Stomach smooth muscle (tissue), 2 donors: Measurements from ENCODE around the gene ZSWIM5.
"Not testable (repeated sequence)": the region's sequence is repeated elsewhere in the genome, so short reads cannot be mapped to it uniquely, and the experiment has no call there.

Source experiments
- H3K27ac ChIP-seq: one replicate; pipeline ENCODE4 v1.7.0; 2013; ENCODE audit warnings: mild to moderate bottlenecking, low read length, inconsistent platforms
- H3K27me3 ChIP-seq, 2 donors: one replicate each; pipeline ENCODE4 v1.7.0; 2013; ENCODE audit warnings: low read length in 2 of 2; ENCODE audit not compliant: insufficient read depth in 2 of 2, control insufficient read depth in 1 of 2
- H3K36me3 ChIP-seq, 2 donors: one replicate each; pipeline ENCODE4 v1.7.0; 2013; ENCODE audit warnings: low read length in 2 of 2; ENCODE audit not compliant: control insufficient read depth in 2 of 2, insufficient read depth in 2 of 2
- H3K4me1 ChIP-seq: one replicate; pipeline ENCODE4 v1.7.0; 2013; ENCODE audit warnings: low read length; ENCODE audit not compliant: control insufficient read depth, insufficient read depth
- H3K4me3 ChIP-seq, 2 donors: one replicate each; pipeline ENCODE4 v1.7.0; 2013; ENCODE audit warnings: low read length in 2 of 2
- H3K9ac ChIP-seq, 2 donors: one replicate each; pipeline ENCODE4 v1.7.0; 2013; ENCODE audit warnings: low read length in 2 of 2, mild to moderate bottlenecking in 1 of 2
- H3K9me3 ChIP-seq, 2 donors: one replicate each; pipeline ENCODE4 v1.7.0; 2013; ENCODE audit warnings: low read length in 2 of 2; ENCODE audit not compliant: control insufficient read depth in 2 of 2
- donor health status: healthy.
- donor health status: Pancreatic carcinoma.

Gene ZSWIM5

GRCh38 chr1:45141247-45142003 is 65.0 kb downstream of the ZSWIM5 start:
- no peak overlapping the region for H3K27ac ChIP-seq
- H3K4me1 ChIP-seq = no peaks in the 10 kb centered on the region
- H3K27me3 ChIP-seq = no peaks in the 10 kb centered on the region
- no peaks in the 10 kb centered on the region for H3K36me3 ChIP-seq
- no peak overlapping the region for H3K9ac ChIP-seq
- no peak overlapping the region for H3K4me3 ChIP-seq
- H3K9me3 ChIP-seq = no peaks in the 10 kb centered on the region

GRCh38 chr1:45136984-45137383 is 69.4 kb downstream of the ZSWIM5 start:
- no peaks in the 10 kb centered on the region for H3K36me3 ChIP-seq

DNA sequence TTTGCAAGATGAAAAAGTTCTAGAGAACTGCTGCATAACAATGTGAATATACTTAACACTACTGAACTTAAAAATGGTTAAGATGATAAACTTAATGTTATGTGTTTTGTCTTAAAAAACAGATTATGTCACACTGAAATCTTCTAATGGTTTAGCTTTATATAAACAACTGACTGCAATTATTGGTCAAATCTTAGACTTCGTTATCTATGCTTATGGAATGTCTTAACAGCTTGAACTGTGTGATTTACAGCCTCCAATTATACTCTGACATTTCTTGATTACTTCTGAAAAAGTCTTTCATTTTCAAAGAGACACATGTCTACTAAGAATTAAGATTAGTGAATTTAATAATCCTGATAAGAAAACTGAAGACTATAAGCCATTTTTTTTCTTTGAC is 71.1 kb downstream of the ZSWIM5 start:
- H3K36me3 ChIP-seq = no peaks in the 10 kb centered on the region

More at GRCh38 chr1:45136984-45137383, 69.4 kb downstream of the ZSWIM5 start:
- H3K4me1 ChIP-seq = no peaks in the 10 kb centered on the region
- H3K4me3 ChIP-seq = no peak overlapping the region
- H3K27ac ChIP-seq = no peak overlapping the region
- H3K9ac ChIP-seq = no peak overlapping the region
- H3K9me3 ChIP-seq = no peaks in the 10 kb centered on the region
- no peaks in the 10 kb centered on the region for H3K27me3 ChIP-seq

DNA sequence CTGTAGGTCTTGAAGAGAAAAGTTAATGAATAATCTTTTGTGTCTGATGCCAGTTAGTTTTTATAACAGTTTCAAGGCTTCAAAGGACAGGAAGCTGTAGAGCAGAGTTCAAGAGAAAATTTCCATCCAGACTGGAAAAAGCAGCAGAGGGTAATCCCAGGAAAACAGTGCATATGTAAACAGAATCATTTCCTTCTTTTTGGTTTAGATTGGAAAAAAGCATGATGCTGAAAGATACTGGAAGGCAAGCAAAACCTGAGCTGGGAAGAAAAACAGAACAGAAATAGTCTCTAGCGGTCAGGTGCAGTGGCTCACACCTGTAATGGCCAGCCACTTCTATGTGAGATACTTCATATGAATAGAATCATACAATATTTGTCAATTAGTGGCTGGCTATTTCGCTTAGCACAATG is 71.9 kb downstream of the ZSWIM5 start:
- H3K36me3 ChIP-seq = no peaks in the 10 kb centered on the region
- H3K27ac ChIP-seq = no peak overlapping the region
- no peak overlapping the region for H3K4me3 ChIP-seq
- H3K9ac ChIP-seq = no peak overlapping the region
- no peaks in the 10 kb centered on the region for H3K9me3 ChIP-seq
- H3K4me1 ChIP-seq = no peaks in the 10 kb centered on the region
- no peaks in the 10 kb centered on the region for H3K27me3 ChIP-seq

More for the DNA sequence above, 71.1 kb downstream of the ZSWIM5 start:
- no peaks in the 10 kb centered on the region for H3K27me3 ChIP-seq
- H3K4me3 ChIP-seq = no peak overlapping the region
- H3K9me3 ChIP-seq = no peaks in the 10 kb centered on the region
- no peak overlapping the region for H3K27ac ChIP-seq
- no peak overlapping the region for H3K9ac ChIP-seq
- no peaks in the 10 kb centered on the region for H3K4me1 ChIP-seq

DNA sequence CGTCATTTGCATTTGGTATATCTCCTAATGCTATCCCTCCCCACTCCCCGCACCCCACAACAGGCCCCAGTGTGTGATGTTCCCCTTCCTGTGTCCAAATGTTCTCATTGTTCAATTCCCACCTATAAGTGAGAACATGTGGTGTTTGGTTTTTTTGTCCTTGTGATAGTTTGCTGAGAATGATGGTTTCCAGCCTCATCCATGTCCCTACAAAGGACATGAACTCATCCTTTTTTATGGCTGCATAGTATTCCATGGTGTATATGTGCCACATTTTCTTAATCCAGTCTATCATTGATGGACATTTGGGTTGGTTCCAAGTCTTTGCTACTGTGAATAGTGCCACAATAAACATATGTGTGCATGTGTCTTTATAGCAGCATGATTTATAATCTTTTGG is 73.7 kb downstream of the ZSWIM5 start:
- H3K36me3 ChIP-seq, H3K27ac ChIP-seq, H3K27me3 ChIP-seq, H3K9ac ChIP-seq, H3K4me1 ChIP-seq, H3K9me3 ChIP-seq, H3K4me3 ChIP-seq: not testable (repeated sequence)

DNA sequence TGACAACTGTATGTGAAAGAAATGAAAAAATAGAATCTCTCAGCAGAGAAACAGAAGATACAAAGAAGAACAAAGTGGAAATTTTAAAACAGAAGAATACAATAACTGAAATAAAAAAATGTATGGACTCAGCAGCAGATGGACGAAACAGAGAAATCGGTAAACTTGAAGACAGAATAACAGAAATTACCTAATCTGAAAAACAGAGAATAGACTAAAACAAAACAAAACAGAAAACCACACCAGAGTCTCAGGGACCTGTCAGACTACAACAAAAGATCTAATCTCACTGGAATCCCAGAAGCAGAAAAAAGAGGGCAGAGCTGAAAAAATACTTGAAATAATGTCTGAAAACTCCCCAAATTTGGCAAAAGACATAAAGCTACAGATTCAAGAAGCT is 83.0 kb downstream of the ZSWIM5 start:
- no peaks in the 10 kb centered on the region for H3K9me3 ChIP-seq
- H3K9ac ChIP-seq = no peak overlapping the region
- no peaks in the 10 kb centered on the region for H3K4me1 ChIP-seq
- H3K36me3 ChIP-seq = no peaks in the 10 kb centered on the region
- no peak overlapping the region for H3K27ac ChIP-seq
- no peaks in the 10 kb centered on the region for H3K27me3 ChIP-seq
- H3K4me3 ChIP-seq = no peak overlapping the region

- no peaks in the 10 kb centered on the region for H3K27me3 ChIP-seq
- no peaks in the 10 kb centered on the region for H3K36me3 ChIP-seq
- no peaks in the 10 kb centered on the region for H3K9me3 ChIP-seq
- no peak overlapping the region for H3K4me3 ChIP-seq
- H3K4me1 ChIP-seq = no peaks in the 10 kb centered on the region
- H3K9ac ChIP-seq = no peak overlapping the region
- no peak overlapping the region for H3K27ac ChIP-seq
These were observed 83.7 kb downstream of the ZSWIM5 start for GRCh38 chr1:45122724-45123123.

GRCh38 chr1:45117766-45118165 is 88.6 kb downstream of the ZSWIM5 start:
- no peaks in the 10 kb centered on the region for H3K4me1 ChIP-seq
- no peaks in the 10 kb centered on the region for H3K27me3 ChIP-seq
- no peaks in the 10 kb centered on the region for H3K9me3 ChIP-seq
- no peaks in the 10 kb centered on the region for H3K36me3 ChIP-seq
- H3K4me3 ChIP-seq = no peak overlapping the region
- H3K9ac ChIP-seq = no peak overlapping the region
- no peak overlapping the region for H3K27ac ChIP-seq

GRCh38 chr1:45116820-45117219 is 89.6 kb downstream of the ZSWIM5 start:
- Histone ChIP-seq H3K4me3 (no peak overlapping the region), H3K27me3 (no peaks in the 10 kb centered on the region)

GRCh38 chr1:45116340-45116739 is 90.1 kb downstream of the ZSWIM5 start:
- no peaks in the 10 kb centered on the region for H3K27me3 ChIP-seq
- H3K36me3 ChIP-seq = no peaks in the 10 kb centered on the region
- H3K4me1 ChIP-seq = no peaks in the 10 kb centered on the region
- H3K4me3 ChIP-seq = no peak overlapping the region
- H3K27ac ChIP-seq = no peak overlapping the region
- no peaks in the 10 kb centered on the region for H3K9me3 ChIP-seq
- H3K9ac ChIP-seq = no peak overlapping the region

More at GRCh38 chr1:45116820-45117219, 89.6 kb downstream of the ZSWIM5 start:
- Histone ChIP-seq H3K9ac (no peak overlapping the region), H3K4me1 (no peaks in the 10 kb centered on the region), H3K27ac (no peak overlapping the region), H3K9me3 (no peaks in the 10 kb centered on the region), H3K36me3 (no peaks in the 10 kb centered on the region)

- H3K4me1 ChIP-seq, H3K27me3 ChIP-seq, H3K36me3 ChIP-seq, H3K9me3 ChIP-seq, H3K27ac ChIP-seq, H3K9ac ChIP-seq, H3K4me3 ChIP-seq: not testable (repeated sequence)
These were observed 91.2 kb downstream of the ZSWIM5 start for GRCh38 chr1:45115198-45115597.
